Hematopoietic multipotent progenitor cell (in vitro differentiated cells): ENCODE measurements around the gene GJB1. TPM values are rescaled to one million over a fixed set of nuclear protein-coding genes. Genes with fewer than 3 reads are reported as not detected.
"Not testable (repeated sequence)": the region's sequence is repeated elsewhere in the genome, so short reads cannot be mapped to it uniquely, and the experiment has no call there.

Experiments used
- DNase-seq, 3 donors: peaks; one replicate each; pipeline ENCODE4 v3.0.0-alpha.2; 2011 to 2015; ENCODE audit warnings: low read depth in 2 of 3, low spot score in 2 of 3
- total RNA-seq: library from RNA; depleted of rRNA; stranded (reverse); fragments of >200 nt; gene quantifications from one replicate; pipeline ENCODE4 v1.2.3, GENCODE V29; 2012

GJB1 gene
- total RNA-seq: not detected

- no peak for DNase-seq
Observed at GRCh38 chrX:71222929-71223328, at the start of gene GJB1. Gene GJB1, plus strand, starts transcription at chrX:71223224. Its CDS starts 484 bp downstream, at chrX:71223708.

- no peak for DNase-seq
Observed at GRCh38 chrX:71173440-71173839, 49.6 kb upstream of the GJB1 start.

GRCh38 chrX:71174795-71175194, 48.2 kb upstream of the GJB1 start:
- DNase-seq: no peak

GRCh38 chrX:71175531-71175930, 47.5 kb upstream of the GJB1 start:
- no peak for DNase-seq

- DNase-seq: no peak
Observed at GRCh38 chrX:71177327-71177726, 45.7 kb upstream of the GJB1 start.

- peak in 2 of 3 donors; percentile 55 to 67 for DNase-seq
Observed at GRCh38 chrX:71178908-71179307, 44.1 kb upstream of the GJB1 start.

- DNase-seq: not testable (repeated sequence)
Observed at GRCh38 chrX:71180579-71181265, 42.3 kb upstream of the GJB1 start.

GRCh38 chrX:71181558-71181909, 41.5 kb upstream of the GJB1 start:
- DNase-seq: peak in 1 of 3 donors; percentile 33

GRCh38 chrX:71181910-71182799, 40.9 kb upstream of the GJB1 start:
- DNase-seq: peak; percentile 53 to 93 (median 90)

- no peak for DNase-seq
Observed at GRCh38 chrX:71182871-71183270, 40.2 kb upstream of the GJB1 start.

GRCh38 chrX:71183341-71183740, 39.7 kb upstream of the GJB1 start:
- no peak for DNase-seq

GRCh38 chrX:71184092-71184491, 38.9 kb upstream of the GJB1 start:
- DNase-seq: no peak

- no peak for DNase-seq
Observed at GRCh38 chrX:71184803-71185495, 38.1 kb upstream of the GJB1 start.

- no peak for DNase-seq
Observed at GRCh38 chrX:71191248-71191647, 31.8 kb upstream of the GJB1 start.

- peak in 1 of 3 donors; percentile 7 for DNase-seq
Observed at GRCh38 chrX:71195964-71196649, 26.9 kb upstream of the GJB1 start.

GRCh38 chrX:71198066-71198465, 25.0 kb upstream of the GJB1 start:
- DNase-seq: peak in 1 of 3 donors; percentile 49

- no peak for DNase-seq
Observed at GRCh38 chrX:71199252-71200008, 23.6 kb upstream of the GJB1 start.

- no peak for DNase-seq
Observed at GRCh38 chrX:71210816-71211215, 12.2 kb upstream of the GJB1 start.

- DNase-seq: no peak
Observed at GRCh38 chrX:71212536-71212935, 10.5 kb upstream of the GJB1 start.

GRCh38 chrX:71214152-71214551, 8.9 kb upstream of the GJB1 start:
- no peak for DNase-seq
